LNCAP (cell line): ENCODE results near the gene TNFRSF13B.

Experiments
- TF ChIP-seq, protein P1 (sequence below): fragments of 450-650 bp; IDR thresholded peaks from 2 replicates; pipeline ENCODE4 v1.5.1; 2017; ENCODE audit warnings: mild to moderate bottlenecking

The TNFRSF13B gene

DNA sequence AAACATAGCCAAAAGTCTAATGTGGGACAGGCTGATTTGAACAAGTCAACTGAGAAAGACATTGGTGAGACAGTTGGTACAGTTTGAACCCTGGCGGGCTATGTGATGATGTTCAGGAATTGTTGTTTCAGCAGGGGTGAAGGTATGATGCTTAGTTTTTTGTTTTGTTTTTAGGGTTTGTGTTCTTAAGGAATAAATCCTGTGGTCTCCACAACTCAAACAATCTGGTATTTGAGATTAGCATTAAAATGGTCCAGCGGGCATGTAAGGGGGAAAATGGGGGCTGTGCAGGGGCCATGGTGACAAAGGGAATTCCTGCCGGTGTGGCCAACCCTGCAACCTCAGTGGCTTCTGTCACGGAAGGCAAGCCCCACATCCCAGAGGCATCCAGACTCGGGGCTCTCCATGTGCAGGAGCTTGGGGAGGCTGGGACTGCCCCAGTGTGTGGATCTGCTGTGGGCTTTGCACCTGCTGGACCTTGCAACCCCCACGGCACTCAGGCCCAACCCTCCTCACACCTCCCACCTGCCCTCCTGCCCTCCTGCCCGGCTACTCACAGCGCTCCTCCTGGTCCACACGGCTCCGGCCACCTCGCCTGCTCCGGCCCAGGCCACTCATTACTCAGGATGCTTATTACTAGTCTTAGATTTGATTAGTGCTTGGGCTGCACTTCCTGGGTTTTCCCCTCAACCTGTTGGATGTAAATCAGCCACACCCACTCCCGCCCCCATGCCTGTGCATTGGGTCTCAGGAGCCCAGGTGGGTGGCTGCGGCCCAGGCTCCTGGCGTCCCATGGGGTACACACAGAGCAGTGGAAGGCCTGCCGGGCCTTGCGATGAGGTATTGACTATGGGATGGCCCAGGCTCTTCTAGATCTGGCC, at the start of gene TNFRSF13B:
Gene TNFRSF13B (minus strand): TSS at position 661 of the 881 bp plus-strand sequence. CDS start 43 bp downstream, at position 618.
- TF ChIP-seq, protein P1, sequence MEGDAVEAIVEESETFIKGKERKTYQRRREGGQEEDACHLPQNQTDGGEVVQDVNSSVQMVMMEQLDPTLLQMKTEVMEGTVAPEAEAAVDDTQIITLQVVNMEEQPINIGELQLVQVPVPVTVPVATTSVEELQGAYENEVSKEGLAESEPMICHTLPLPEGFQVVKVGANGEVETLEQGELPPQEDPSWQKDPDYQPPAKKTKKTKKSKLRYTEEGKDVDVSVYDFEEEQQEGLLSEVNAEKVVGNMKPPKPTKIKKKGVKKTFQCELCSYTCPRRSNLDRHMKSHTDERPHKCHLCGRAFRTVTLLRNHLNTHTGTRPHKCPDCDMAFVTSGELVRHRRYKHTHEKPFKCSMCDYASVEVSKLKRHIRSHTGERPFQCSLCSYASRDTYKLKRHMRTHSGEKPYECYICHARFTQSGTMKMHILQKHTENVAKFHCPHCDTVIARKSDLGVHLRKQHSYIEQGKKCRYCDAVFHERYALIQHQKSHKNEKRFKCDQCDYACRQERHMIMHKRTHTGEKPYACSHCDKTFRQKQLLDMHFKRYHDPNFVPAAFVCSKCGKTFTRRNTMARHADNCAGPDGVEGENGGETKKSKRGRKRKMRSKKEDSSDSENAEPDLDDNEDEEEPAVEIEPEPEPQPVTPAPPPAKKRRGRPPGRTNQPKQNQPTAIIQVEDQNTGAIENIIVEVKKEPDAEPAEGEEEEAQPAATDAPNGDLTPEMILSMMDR, result no peak

DNA sequence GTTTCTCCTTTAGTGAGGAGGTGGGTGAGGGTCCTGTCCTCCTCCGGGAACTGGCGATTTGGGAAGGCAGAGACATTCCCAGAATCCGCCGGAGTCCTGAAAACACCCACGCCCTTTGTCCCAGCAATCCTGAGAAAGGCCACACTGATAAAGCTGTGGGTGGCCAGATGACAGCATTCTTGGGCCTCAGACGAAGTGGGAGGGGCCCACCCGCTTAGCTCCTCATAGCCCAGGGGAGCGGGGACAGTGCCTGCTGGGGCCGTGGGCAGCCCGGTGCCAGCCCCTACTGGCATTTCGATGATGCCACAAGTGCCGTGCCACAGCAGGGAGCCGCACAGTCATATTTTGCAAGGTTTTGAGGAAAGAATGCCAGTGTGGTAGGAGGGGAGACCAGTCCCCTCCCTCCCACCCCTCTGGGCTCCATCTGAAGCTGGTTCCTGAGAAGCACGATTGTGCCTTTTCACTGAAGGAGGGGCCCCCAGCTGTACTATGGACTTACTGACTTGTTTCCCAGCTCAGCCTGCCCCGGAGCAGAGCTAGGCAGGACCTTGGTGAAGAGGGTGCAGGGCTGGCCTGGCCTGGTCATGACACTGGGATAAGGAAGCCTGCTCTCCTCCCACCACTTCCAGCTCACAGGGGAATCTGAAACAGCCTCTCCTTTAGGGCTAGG, 49.4 kb upstream of the TNFRSF13B start:
- TF ChIP-seq, protein P1, result no peak

DNA sequence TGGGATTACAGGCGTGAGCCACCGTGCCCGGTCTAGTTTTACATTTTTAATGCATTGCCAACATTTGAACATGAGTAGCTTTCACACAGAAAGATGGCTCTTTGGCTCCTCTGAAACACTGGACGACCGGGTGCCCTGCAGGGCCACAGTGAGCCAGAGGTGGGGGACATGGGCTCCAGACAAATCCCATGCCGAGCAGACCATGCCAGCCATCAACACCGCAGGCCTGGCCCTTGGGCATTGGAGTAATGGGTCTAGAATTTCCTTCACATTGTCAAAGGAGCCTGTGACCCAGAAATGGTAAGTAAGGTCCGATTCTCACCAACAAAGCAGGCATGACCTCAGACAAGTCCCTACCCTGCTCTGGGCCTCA, 48.9 kb upstream of the TNFRSF13B start:
- TF ChIP-seq, protein P1, result no peak

DNA sequence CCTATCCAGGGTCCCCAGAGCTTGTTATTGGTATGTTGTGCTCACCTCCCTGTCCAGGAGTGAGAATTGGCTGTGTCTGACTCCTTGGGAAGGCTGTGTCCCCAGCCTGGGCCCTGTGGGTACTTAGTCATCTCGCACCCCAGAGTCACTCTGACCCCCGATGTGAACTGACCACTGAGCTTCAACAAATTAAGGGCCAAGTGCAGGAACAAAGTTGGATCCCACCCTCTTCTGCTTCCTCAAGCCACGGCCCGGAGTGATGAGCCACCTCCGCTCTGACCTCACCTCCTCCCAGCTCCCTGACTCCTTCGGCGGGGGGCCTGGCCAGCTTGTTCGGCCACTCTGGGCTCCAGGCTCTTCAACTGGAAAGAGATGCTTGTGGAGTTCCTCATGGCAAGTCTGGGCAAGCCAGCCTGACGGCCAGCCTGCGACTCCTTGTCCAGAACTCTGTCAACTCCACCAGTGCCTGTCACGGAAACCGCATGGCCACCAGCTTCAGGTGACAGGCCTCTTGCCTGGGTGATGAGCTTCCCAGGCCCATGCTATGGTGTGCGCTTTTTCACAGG, 48.1 kb upstream of the TNFRSF13B start:
- TF ChIP-seq, protein P1, result no peak

DNA sequence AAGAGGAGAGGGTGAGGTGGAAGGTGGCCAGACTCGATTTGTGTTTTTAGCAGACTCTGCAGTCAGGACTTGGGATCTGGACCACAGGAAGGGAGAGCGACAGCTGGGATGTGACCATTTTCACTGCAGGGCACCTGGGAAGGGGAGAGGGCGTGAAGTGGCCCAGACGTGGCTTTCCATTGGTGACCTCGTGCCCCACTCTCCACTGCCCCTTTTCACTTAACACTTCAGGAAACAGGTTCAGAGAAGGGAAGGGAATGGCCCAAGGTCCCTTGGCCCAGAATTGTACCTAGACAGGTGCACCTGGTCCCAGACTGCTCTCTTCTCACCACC, 47.5 kb upstream of the TNFRSF13B start:
- TF ChIP-seq, protein P1, result no peak

DNA sequence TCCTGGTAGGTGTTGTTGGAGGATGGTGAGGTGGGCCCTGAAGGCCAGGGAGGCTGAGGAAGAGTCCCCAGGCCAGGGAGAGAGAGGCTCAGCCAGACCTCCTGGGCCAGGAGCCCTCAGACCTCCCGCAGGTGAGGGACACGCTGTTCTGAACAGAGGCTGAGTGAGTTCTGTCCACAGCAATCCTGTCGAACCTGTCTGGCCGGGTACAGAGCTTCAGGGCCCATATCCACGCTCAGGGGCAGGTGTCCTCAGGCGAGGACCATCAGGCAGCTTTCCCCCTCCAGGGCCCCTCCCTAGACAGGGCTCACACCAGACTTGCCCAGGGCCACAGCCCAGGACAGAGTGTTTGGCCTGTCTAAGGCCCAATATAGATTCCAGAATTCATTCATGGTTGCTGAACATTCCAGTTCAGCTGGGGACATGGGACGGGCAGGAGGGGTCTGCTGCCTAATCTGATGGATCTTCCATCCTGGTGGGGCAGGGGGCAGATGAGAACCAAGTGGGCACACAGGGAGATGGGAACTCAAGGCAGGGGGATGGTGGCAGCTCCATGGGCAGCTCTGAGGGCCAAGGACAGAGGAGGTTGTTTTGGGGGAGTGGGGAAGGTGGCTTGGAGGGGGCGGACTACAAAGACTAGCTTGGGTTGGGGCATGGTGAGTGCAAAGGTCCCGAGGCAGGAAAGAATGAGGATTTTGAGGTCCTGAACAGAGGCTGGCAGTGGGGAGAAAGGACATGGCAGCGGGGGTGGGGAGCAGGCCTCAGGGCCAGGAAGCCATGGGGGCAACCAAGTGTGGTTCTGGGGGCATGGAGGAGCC, 46.9 kb upstream of the TNFRSF13B start:
- TF ChIP-seq, protein P1, result no peak

DNA sequence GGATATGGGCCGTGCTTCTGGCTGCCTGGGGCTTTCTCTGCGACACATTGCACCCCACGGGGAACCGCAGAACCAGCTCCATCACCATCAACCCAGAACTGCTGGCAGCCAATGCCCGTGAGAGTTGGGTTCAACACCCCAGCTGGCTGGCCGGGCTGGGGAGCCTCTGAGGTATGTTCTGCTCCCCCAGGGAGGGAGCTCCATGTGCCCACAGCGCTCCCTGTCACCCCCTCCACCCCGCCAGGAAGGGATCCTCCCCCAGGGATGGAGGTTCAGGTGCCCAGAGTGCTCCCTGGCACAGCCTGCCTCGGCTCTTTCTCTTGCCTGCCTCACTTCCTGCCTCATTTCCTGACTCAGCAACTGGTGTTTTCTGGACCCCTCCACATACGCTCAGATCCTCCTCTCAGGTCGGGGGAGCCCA, 46.1 kb upstream of the TNFRSF13B start:
- TF ChIP-seq, protein P1, result no peak
